Astrocyte (in vitro differentiated cells and primary cell): ENCODE measurements around the gene KCNK10. TPM values are rescaled to one million over a fixed set of nuclear protein-coding genes. Genes with fewer than 3 reads are reported as not detected.

Source experiments
- DNase-seq: peaks from one replicate; pipeline ENCODE4 v3.0.0-alpha.2; 2010; ENCODE audit warnings: low read depth
- FAIRE-seq: peaks from 2 replicates; lab custom pipeline; 2011; peaks lifted over from hg19 to GRCh38; lab: Jason Lieb, UNC
- H2AFZ ChIP-seq: 2 replicates; pipeline ENCODE4 v1.6.0; 2012; ENCODE audit warnings: low read depth, low read length, inconsistent platforms
- H3K27ac ChIP-seq: 2 replicates; pipeline ENCODE4 v1.5.1; 2011; ENCODE audit warnings: low read depth, low read length, inconsistent platforms
- H3K27me3 ChIP-seq: 2 replicates; pipeline ENCODE4 v1.6.0; 2011; ENCODE audit warnings: low read length, inconsistent platforms; ENCODE audit not compliant: insufficient read depth
- H3K36me3 ChIP-seq: 2 replicates; pipeline ENCODE4 v1.5.1; 2011; ENCODE audit warnings: low read length, inconsistent platforms; ENCODE audit not compliant: insufficient read depth
- H3K4me1 ChIP-seq: 2 replicates; pipeline ENCODE4 v1.5.1; 2011; ENCODE audit warnings: low read length, inconsistent platforms; ENCODE audit not compliant: insufficient read depth
- H3K4me2 ChIP-seq: 2 replicates; pipeline ENCODE4 v1.6.0; 2012; ENCODE audit warnings: low read length, inconsistent platforms
- H3K4me3 ChIP-seq: 2 replicates; pipeline ENCODE4 v1.5.1; 2011; ENCODE audit warnings: low read depth, mild to moderate bottlenecking, low read length, inconsistent platforms; ENCODE audit not compliant: insufficient read depth
- H3K79me2 ChIP-seq: 2 replicates; pipeline ENCODE4 v1.6.0; 2012; ENCODE audit warnings: mild to moderate bottlenecking, low read length, inconsistent platforms; ENCODE audit not compliant: insufficient read depth
- H3K9ac ChIP-seq: 2 replicates; pipeline ENCODE4 v1.6.0; 2012; ENCODE audit warnings: mild to moderate bottlenecking, low read length, inconsistent platforms
- H3K9me3 ChIP-seq: 2 replicates; pipeline ENCODE4 v1.5.1; 2012; ENCODE audit warnings: low read depth, mild to moderate bottlenecking, low read length, inconsistent platforms; ENCODE audit not compliant: insufficient read depth
- H4K20me1 ChIP-seq: 2 replicates; pipeline ENCODE4 v1.6.0; 2012; ENCODE audit warnings: low read length, inconsistent platforms; ENCODE audit not compliant: insufficient read depth
- H3K27ac Mint-ChIP-seq: one replicate; pipeline ENCODE4 v1.8.0; 2021; ENCODE audit warnings: mild to moderate bottlenecking, mixed read lengths; ENCODE audit not compliant: unreplicated experiment
- H3K27me3 Mint-ChIP-seq: one replicate; pipeline ENCODE4 v1.8.0; 2021; ENCODE audit warnings: low read depth, mixed read lengths; ENCODE audit not compliant: unreplicated experiment
- H3K36me3 Mint-ChIP-seq: one replicate; pipeline ENCODE4 v1.8.0; 2021; ENCODE audit warnings: low read depth, mixed read lengths; ENCODE audit not compliant: unreplicated experiment
- H3K4me1 Mint-ChIP-seq: one replicate; pipeline ENCODE4 v1.8.0; 2021; ENCODE audit warnings: low read depth, mixed read lengths; ENCODE audit not compliant: unreplicated experiment
- H3K4me3 Mint-ChIP-seq: one replicate; pipeline ENCODE4 v1.8.0; 2021; ENCODE audit warnings: mild to moderate bottlenecking, moderate library complexity, mixed read lengths; ENCODE audit not compliant: unreplicated experiment
- H3K9me3 Mint-ChIP-seq: one replicate; pipeline ENCODE4 v1.8.0; 2021; ENCODE audit warnings: mild to moderate bottlenecking, mixed read lengths; ENCODE audit not compliant: unreplicated experiment
- EZH2 ChIP-seq: IDR thresholded peaks from 2 replicates; pipeline ENCODE4 v1.6.1; 2012; ENCODE audit warnings: mild to moderate bottlenecking, low read length, inconsistent platforms; ENCODE audit not compliant: insufficient read depth
- total RNA-seq: library from RNA; stranded (reverse); gene quantifications from 2 replicates; pipeline ENCODE4 v1.2.1, GENCODE V29; 2021
- TF ChIP-seq, protein P1 (sequence below): IDR thresholded peaks from 2 replicates; pipeline ENCODE4 v1.5.1; 2011; ENCODE audit warnings: low read depth, mild to moderate bottlenecking, inconsistent platforms, low read length, moderate library complexity; ENCODE audit not compliant: insufficient read depth

Gene KCNK10
- total RNA-seq, 1 donor from 2014 or later, result 0.14 TPM

DNA sequence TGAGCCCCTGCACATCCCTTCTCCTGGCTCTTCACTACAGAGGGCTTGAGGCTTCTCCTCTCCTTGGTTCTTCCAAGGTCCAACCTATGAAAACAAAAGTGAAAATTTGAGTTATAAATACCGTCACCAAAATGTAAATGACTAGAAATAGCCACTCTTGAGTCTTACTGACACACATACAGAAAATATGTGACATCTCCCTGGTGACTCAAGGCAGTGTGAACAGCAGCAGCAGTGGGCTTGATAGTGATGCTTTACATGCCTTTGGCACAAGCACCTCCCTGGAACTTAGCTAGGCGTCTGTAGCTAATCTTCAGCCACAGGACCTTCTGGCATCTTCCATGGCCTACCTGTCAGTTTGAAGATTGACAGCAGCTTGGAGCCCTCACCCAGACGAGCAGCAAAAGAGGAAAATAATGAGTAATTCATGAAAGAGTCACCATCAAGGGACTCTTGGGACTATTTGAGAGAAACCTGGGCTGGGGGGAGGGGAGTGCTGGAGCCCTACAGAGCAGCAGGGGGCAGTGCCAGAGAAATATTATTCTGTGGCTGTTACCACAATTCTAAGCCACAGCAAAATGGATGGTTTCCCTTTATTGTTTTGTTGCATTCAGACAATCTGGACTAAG lies 158.0 kb downstream of the KCNK10 start:
- Histone ChIP-seq H3K9ac (no peak overlapping the region), H3K4me2 (no peak overlapping the region), H3K36me3 (no peaks in the 10 kb centered on the region), H3K4me3 (no peak overlapping the region), H3K4me1 (no peaks in the 10 kb centered on the region), H4K20me1 (no peaks in the 10 kb centered on the region), H3K79me2 (no peaks in the 10 kb centered on the region), H2AFZ (no peak overlapping the region), H3K9me3 (no peaks in the 10 kb centered on the region), H3K27me3 (no peaks in the 10 kb centered on the region), H3K27ac (no peak overlapping the region)
- H3K4me1 Mint-ChIP-seq, result peaks cover 8% of the 10 kb centered on the region
- H3K27me3 Mint-ChIP-seq, result peaks cover 10% of the 10 kb centered on the region
- FAIRE-seq (no peak), DNase-seq (no peak)
- no peaks in the 10 kb centered on the region for H3K9me3 Mint-ChIP-seq
- H3K4me3 Mint-ChIP-seq, result no peak overlapping the region
- no peak overlapping the region for H3K27ac Mint-ChIP-seq
- no peaks in the 10 kb centered on the region for H3K36me3 Mint-ChIP-seq
- TF ChIP-seq EZH2, result no peak
- TF ChIP-seq, protein P1, sequence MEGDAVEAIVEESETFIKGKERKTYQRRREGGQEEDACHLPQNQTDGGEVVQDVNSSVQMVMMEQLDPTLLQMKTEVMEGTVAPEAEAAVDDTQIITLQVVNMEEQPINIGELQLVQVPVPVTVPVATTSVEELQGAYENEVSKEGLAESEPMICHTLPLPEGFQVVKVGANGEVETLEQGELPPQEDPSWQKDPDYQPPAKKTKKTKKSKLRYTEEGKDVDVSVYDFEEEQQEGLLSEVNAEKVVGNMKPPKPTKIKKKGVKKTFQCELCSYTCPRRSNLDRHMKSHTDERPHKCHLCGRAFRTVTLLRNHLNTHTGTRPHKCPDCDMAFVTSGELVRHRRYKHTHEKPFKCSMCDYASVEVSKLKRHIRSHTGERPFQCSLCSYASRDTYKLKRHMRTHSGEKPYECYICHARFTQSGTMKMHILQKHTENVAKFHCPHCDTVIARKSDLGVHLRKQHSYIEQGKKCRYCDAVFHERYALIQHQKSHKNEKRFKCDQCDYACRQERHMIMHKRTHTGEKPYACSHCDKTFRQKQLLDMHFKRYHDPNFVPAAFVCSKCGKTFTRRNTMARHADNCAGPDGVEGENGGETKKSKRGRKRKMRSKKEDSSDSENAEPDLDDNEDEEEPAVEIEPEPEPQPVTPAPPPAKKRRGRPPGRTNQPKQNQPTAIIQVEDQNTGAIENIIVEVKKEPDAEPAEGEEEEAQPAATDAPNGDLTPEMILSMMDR, result no peak

DNA sequence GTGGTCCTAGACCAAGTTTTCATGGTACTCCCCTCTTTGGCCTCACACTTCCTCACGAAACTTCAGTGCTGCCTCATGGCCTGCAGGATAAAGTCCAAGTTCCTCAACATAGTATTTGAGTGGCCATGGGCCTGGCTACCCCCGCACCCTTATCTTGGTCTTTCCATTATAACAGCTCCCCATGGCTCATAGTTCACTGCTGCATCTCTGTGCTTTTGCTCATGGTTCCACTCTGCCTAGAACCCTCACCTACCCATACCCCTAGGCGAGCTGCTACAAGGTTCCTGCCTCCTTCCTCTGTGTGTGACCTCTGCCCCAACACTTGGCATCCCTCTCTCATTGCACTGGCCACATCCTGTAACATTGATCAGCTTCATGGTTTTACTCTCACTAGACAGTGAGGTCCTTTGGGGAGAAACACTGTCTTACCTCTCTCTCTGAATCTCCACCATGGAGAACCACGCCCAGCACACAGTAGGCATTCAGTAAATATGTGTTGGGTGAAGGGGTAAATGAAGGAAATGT lies 159.3 kb downstream of the KCNK10 start:
- no peaks in the 10 kb centered on the region for H3K79me2 ChIP-seq
- H3K27ac Mint-ChIP-seq, result no peak overlapping the region
- H3K4me3 ChIP-seq, result no peak overlapping the region
- H3K4me3 Mint-ChIP-seq, result no peak overlapping the region
- H3K4me2 ChIP-seq, result no peak overlapping the region
- no peaks in the 10 kb centered on the region for H3K9me3 ChIP-seq
- DNase-seq (no peak), FAIRE-seq (no peak)
- H3K27ac ChIP-seq, result no peak overlapping the region
- H2AFZ ChIP-seq, result no peak overlapping the region
- no peaks in the 10 kb centered on the region for H4K20me1 ChIP-seq
- no peak overlapping the region for H3K9ac ChIP-seq
- H3K27me3 ChIP-seq, result no peaks in the 10 kb centered on the region
- TF ChIP-seq, protein P1, result no peak
- TF ChIP-seq EZH2, result no peak
- H3K4me1 ChIP-seq, result no peaks in the 10 kb centered on the region
- H3K36me3 ChIP-seq, result no peaks in the 10 kb centered on the region
- peaks cover 16% of the 10 kb centered on the region for H3K27me3 Mint-ChIP-seq
- peaks cover 8% of the 10 kb centered on the region for H3K4me1 Mint-ChIP-seq
- H3K9me3 Mint-ChIP-seq, result peaks cover 5% of the 10 kb centered on the region
- no peaks in the 10 kb centered on the region for H3K36me3 Mint-ChIP-seq

DNA sequence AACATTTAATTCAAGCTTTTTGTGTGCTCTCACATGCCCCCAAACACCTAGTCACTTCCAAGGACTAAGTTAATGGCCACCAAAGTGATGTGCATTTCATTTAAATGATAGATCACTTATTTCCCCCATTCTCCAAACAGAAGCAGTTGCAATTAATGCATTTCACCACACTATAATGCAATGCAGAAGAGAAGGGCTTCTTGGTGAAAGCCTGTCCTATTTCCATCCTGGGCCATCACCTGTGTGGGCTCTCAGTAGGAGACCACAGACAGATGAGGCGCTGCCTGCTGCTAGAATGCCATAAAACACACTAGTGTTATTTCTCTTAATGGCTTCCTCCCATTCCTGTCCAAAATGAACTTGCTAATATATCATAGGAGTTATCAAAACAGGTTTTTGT lies 166.9 kb downstream of the KCNK10 start:
- H3K27me3 Mint-ChIP-seq, result peaks cover 13% of the 10 kb centered on the region

More for the DNA sequence above, 166.9 kb downstream of the KCNK10 start:
- Histone ChIP-seq H3K4me1 (no peaks in the 10 kb centered on the region), H3K4me3 (no peak overlapping the region), H3K79me2 (no peaks in the 10 kb centered on the region), H2AFZ (no peak overlapping the region), H4K20me1 (no peaks in the 10 kb centered on the region), H3K27me3 (no peaks in the 10 kb centered on the region), H3K36me3 (no peaks in the 10 kb centered on the region), H3K27ac (no peak overlapping the region), H3K4me2 (no peak overlapping the region), H3K9me3 (peaks cover 3% of the 10 kb centered on the region), H3K9ac (no peak overlapping the region)
- H3K9me3 Mint-ChIP-seq, result peaks cover 5% of the 10 kb centered on the region
- no peak for DNase-seq
- H3K27ac Mint-ChIP-seq, result no peak overlapping the region
- no peak for TF ChIP-seq EZH2
- TF ChIP-seq, protein P1, result no peak
- H3K36me3 Mint-ChIP-seq, result no peaks in the 10 kb centered on the region
- FAIRE-seq, result no peak
- no peak overlapping the region for H3K4me3 Mint-ChIP-seq
- H3K4me1 Mint-ChIP-seq, result no peaks in the 10 kb centered on the region
